Activated CD4-positive, alpha-beta memory T cell treated with anti-CD3 and anti-CD28 coated beads for 36 hours (primary cell): ENCODE measurements around the gene TBC1D24. TPM values are rescaled to one million over a fixed set of nuclear protein-coding genes. Genes with fewer than 3 reads are reported as not detected.

Experiments
- CTCF ChIA-PET: fragments of 350-600 bp; sonication (Branson Sonifier 250); formaldehyde crosslinking; loops from one replicate; lab custom pipeline; 2021; ENCODE audit warnings: antibody characterized with exemption, inconsistent platforms; lab: Charles Lee
- POLR2A ChIA-PET: fragments of 350-600 bp; sonication (Branson Sonifier 250); formaldehyde crosslinking; loops from one replicate; lab custom pipeline; 2021; ENCODE audit warnings: antibody characterized with exemption; lab: Charles Lee
- DNase-seq: peaks from one replicate; pipeline ENCODE4 v3.0.0-alpha.2; 2020
- H3K27ac Mint-ChIP-seq: one replicate; pipeline ENCODE4 v1.8.0; 2021; ENCODE audit warnings: mixed read lengths
- H3K27me3 Mint-ChIP-seq: one replicate; pipeline ENCODE4 v1.8.0; 2021; ENCODE audit warnings: mixed read lengths
- H3K36me3 Mint-ChIP-seq: one replicate; pipeline ENCODE4 v1.8.0; 2021; ENCODE audit warnings: mixed read lengths
- H3K4me1 Mint-ChIP-seq: one replicate; pipeline ENCODE4 v1.8.0; 2021; ENCODE audit warnings: low read depth, mixed read lengths
- H3K4me3 Mint-ChIP-seq: one replicate; pipeline ENCODE4 v1.8.0; 2021; ENCODE audit warnings: mild to moderate bottlenecking, mixed read lengths
- H3K9me3 Mint-ChIP-seq: one replicate; pipeline ENCODE4 v1.8.0; 2021; ENCODE audit warnings: mixed read lengths
- intact Hi-C: fragments of 100-400 bp; cut with micrococcal nuclease; formaldehyde crosslinking; loops from one replicate; pipeline ENCODE4 v1.15.1; 2023
- total RNA-seq, 2 experiments: library from RNA; stranded (reverse); gene quantifications; one replicate each; pipeline ENCODE4 v1.2.3, GENCODE V29; 2021

The TBC1D24 gene
- total RNA-seq, 2 experiments from 2014 or later: 12.2 to 12.4 TPM

- no peaks in the 10 kb centered on the region for H3K9me3 Mint-ChIP-seq
- DNase-seq: no peak
- CTCF ChIA-PET: no interaction called here
- peaks cover 59% of the 10 kb centered on the region for H3K4me1 Mint-ChIP-seq
- H3K27ac Mint-ChIP-seq: peak overlapping the region; percentile 90
- H3K36me3 Mint-ChIP-seq: peaks cover 10% of the 10 kb centered on the region
- no peaks in the 10 kb centered on the region for H3K27me3 Mint-ChIP-seq
- intact Hi-C loops: loop anchor here (5.0 kb wide), 1 partner anchor 156 kb away; no protein-coding TSS in a partner anchor
- POLR2A ChIA-PET: no interaction called here
- H3K4me3 Mint-ChIP-seq: peak overlapping the region; percentile 11
Measured at GRCh38 chr16:2516391-2517240, 41.7 kb downstream of the TBC1D24 start.

GRCh38 chr16:2517954-2518605, 43.2 kb downstream of the TBC1D24 start:
- Mint-ChIP-seq H3K27me3 (no peaks in the 10 kb centered on the region), H3K4me3 (no peak overlapping the region), H3K27ac (peak overlapping the region; percentile 45), H3K9me3 (no peaks in the 10 kb centered on the region), H3K4me1 (peaks cover 55% of the 10 kb centered on the region), H3K36me3 (peaks cover 10% of the 10 kb centered on the region)
- ChIA-PET POLR2A (interaction anchor here (3.6 kb wide), 1 partner anchor 14 kb away, joined by 43 read pairs; the partner anchor contains the start of gene CEMP1), CTCF (no interaction called here)
- intact Hi-C loops: loop anchor here (5.0 kb wide), 1 partner anchor 154 kb away; no protein-coding TSS in a partner anchor
- no peak for DNase-seq

GRCh38 chr16:2518823-2519710, 44.1 kb downstream of the TBC1D24 start:
- Mint-ChIP-seq H3K4me1 (peaks cover 51% of the 10 kb centered on the region), H3K36me3 (peaks cover 9% of the 10 kb centered on the region), H3K27me3 (no peaks in the 10 kb centered on the region), H3K4me3 (peak overlapping the region; percentile 65), H3K27ac (peak overlapping the region; percentile 83), H3K9me3 (no peaks in the 10 kb centered on the region)
- ChIA-PET POLR2A (interaction anchor here (3.6 kb wide), 1 partner anchor 13 kb away, joined by 43 read pairs; the partner anchor contains the start of gene CEMP1), CTCF (interaction anchor here (1.1 kb wide), 1 partner anchor 12 kb away, joined by 4 read pairs; the partner anchor contains the start of gene CEMP1)
- no peak for DNase-seq
- intact Hi-C loops: loop anchor here (5.0 kb wide), 1 partner anchor 153 kb away; no protein-coding TSS in a partner anchor

- intact Hi-C loops: loop anchor here (5.0 kb wide), 1 partner anchor 153 kb away; no protein-coding TSS in a partner anchor
- H3K4me1 Mint-ChIP-seq: peaks cover 53% of the 10 kb centered on the region
Measured at GRCh38 chr16:2519711-2520080, 44.8 kb downstream of the TBC1D24 start.

GRCh38 chr16:2520097-2520783, 45.3 kb downstream of the TBC1D24 start, which contains the start of gene AMDHD2:
AMDHD2 (plus strand) TSS chr16:2520371; CDS start chr16:2520459, 88 bp downstream.
- Mint-ChIP-seq H3K4me3 (peak within 1 kb of the TSS; percentile 83), H3K9me3 (no peaks in the 10 kb centered on the region), H3K4me1 (peaks cover 47% of the 10 kb centered on the region), H3K36me3 (peaks cover 16% of the 10 kb centered on the region), H3K27ac (peak within 1 kb of the TSS; percentile 86), H3K27me3 (no peaks in the 10 kb centered on the region)
- peak; percentile 94 for DNase-seq
- CTCF ChIA-PET: interaction anchor here (0.9 to 1.1 kb wide), 3 partner anchors 11 to 91 kb away, joined by 3 to 4 read pairs (median 4); partner anchors contain the start of genes CCNF and CEMP1
- POLR2A ChIA-PET: interaction anchor here (0.5 to 3.6 kb wide), 6 partner anchors 12 to 555 kb away, joined by 3 to 43 read pairs (median 3); partner anchors contain the start of genes CEMP1 and RNPS1
- intact Hi-C loops: no loop called here

More at GRCh38 chr16:2519711-2520080, 44.8 kb downstream of the TBC1D24 start:
- Mint-ChIP-seq H3K9me3 (no peaks in the 10 kb centered on the region), H3K4me3 (peak overlapping the region; percentile 65), H3K36me3 (peaks cover 14% of the 10 kb centered on the region), H3K27me3 (no peaks in the 10 kb centered on the region), H3K27ac (peak overlapping the region; percentile 83)
- ChIA-PET POLR2A (interaction anchor here (0.9 to 3.6 kb wide), 3 partner anchors 13 to 555 kb away, joined by 3 to 43 read pairs (median 3); partner anchors contain the start of genes CEMP1 and RNPS1), CTCF (interaction anchor here (0.9 to 1.1 kb wide), 2 partner anchors 12 to 90 kb away, joined by 3 to 4 read pairs; partner anchors contain the start of genes CCNF and CEMP1)
- DNase-seq: no peak

GRCh38 chr16:2520784-2521531, 46.0 kb downstream of the TBC1D24 start:
- H3K9me3 Mint-ChIP-seq: no peaks in the 10 kb centered on the region
- peaks cover 40% of the 10 kb centered on the region for H3K4me1 Mint-ChIP-seq
- H3K27ac Mint-ChIP-seq: peak overlapping the region; percentile 86
- peak; percentile 67 for DNase-seq
- CTCF ChIA-PET: interaction anchor here (0.9 to 1.0 kb wide), 2 partner anchors 12 to 91 kb away, joined by 3 to 4 read pairs; partner anchors contain the start of gene CCNF
- POLR2A ChIA-PET: interaction anchor here (0.5 to 3.6 kb wide), 5 partner anchors 11 to 253 kb away, joined by 3 to 43 read pairs (median 3); partner anchors contain the start of genes CEMP1 and RNPS1
- intact Hi-C loops: no loop called here
- H3K4me3 Mint-ChIP-seq: peak overlapping the region; percentile 83
- H3K36me3 Mint-ChIP-seq: peaks cover 15% of the 10 kb centered on the region
- H3K27me3 Mint-ChIP-seq: no peaks in the 10 kb centered on the region

GRCh38 chr16:2523801-2524231, 48.9 kb downstream of the TBC1D24 start:
- no peak overlapping the region for H3K4me3 Mint-ChIP-seq
- H3K36me3 Mint-ChIP-seq: peaks cover 16% of the 10 kb centered on the region
- H3K4me1 Mint-ChIP-seq: peaks cover 21% of the 10 kb centered on the region
- ChIA-PET CTCF (interaction anchor here (1.2 kb wide), 1 partner anchor 23 kb away, joined by 4 read pairs; no protein-coding TSS in a partner anchor), POLR2A (no interaction called here)
- no peak overlapping the region for H3K27ac Mint-ChIP-seq
- DNase-seq: no peak
- intact Hi-C loops: no loop called here
- no peaks in the 10 kb centered on the region for H3K27me3 Mint-ChIP-seq
- no peaks in the 10 kb centered on the region for H3K9me3 Mint-ChIP-seq

GRCh38 chr16:2524339-2524938, 49.5 kb downstream of the TBC1D24 start:
- ChIA-PET POLR2A (no interaction called here), CTCF (interaction anchor here (1.2 kb wide), 1 partner anchor 23 kb away, joined by 4 read pairs; no protein-coding TSS in a partner anchor)
- Mint-ChIP-seq H3K4me3 (no peak overlapping the region), H3K27ac (no peak overlapping the region), H3K27me3 (no peaks in the 10 kb centered on the region), H3K36me3 (peaks cover 13% of the 10 kb centered on the region), H3K4me1 (peaks cover 17% of the 10 kb centered on the region), H3K9me3 (no peaks in the 10 kb centered on the region)
- DNase-seq: no peak
- intact Hi-C loops: no loop called here

- Mint-ChIP-seq H3K27me3 (no peaks in the 10 kb centered on the region), H3K4me1 (peaks cover 8% of the 10 kb centered on the region), H3K36me3 (peaks cover 10% of the 10 kb centered on the region), H3K4me3 (no peak overlapping the region), H3K27ac (no peak overlapping the region), H3K9me3 (no peaks in the 10 kb centered on the region)
- intact Hi-C loops: no loop called here
- DNase-seq: no peak
- CTCF ChIA-PET: no interaction called here
- POLR2A ChIA-PET: no interaction called here
Measured at GRCh38 chr16:2526135-2526534, 51.2 kb downstream of the TBC1D24 start.
